MM.1S (cell line): ENCODE data around the gene SARNP.

Experiments
- DNase-seq: peaks from one replicate; pipeline ENCODE4 v3.0.0-alpha.2; 2015
- H2AFZ ChIP-seq: fragments of 300-600 bp; sonication (generic); 2 replicates; pipeline ENCODE4 v1.6.0; 2016; ENCODE audit warnings: antibody characterized with exemption, low read length
- H3F3A ChIP-seq: fragments of 300-600 bp; sonication (generic); 2 replicates; pipeline ENCODE4 v1.6.1; 2016; ENCODE audit warnings: mild to moderate bottlenecking, antibody characterized with exemption, low read length, moderate library complexity, mixed read lengths; ENCODE audit not compliant: insufficient read depth
- H3K27ac ChIP-seq: fragments of 300-600 bp; sonication (generic); 2 replicates; pipeline ENCODE4 v1.5.1; 2016; ENCODE audit warnings: mild to moderate bottlenecking, low read length
- H3K27me3 ChIP-seq: fragments of 300-600 bp; sonication (generic); replicated peaks from 2 replicates; pipeline ENCODE4 v1.6.0; 2016; ENCODE audit warnings: low read length; ENCODE audit not compliant: insufficient read depth
- H3K36me3 ChIP-seq: fragments of 300-600 bp; sonication (generic); replicated peaks from 2 replicates; pipeline ENCODE4 v1.6.1; 2016; ENCODE audit warnings: mild to moderate bottlenecking, low read length, mixed read lengths; ENCODE audit not compliant: insufficient read depth
- H3K4me1 ChIP-seq: fragments of 300-600 bp; sonication (generic); 2 replicates; pipeline ENCODE4 v1.6.1; 2016; ENCODE audit warnings: low read length, mixed read lengths
- H3K4me2 ChIP-seq: fragments of 300-600 bp; sonication (generic); 2 replicates; pipeline ENCODE4 v1.6.0; 2016; ENCODE audit warnings: low read depth, low read length
- H3K4me3 ChIP-seq: fragments of 300-600 bp; sonication (generic); 2 replicates; pipeline ENCODE4 v1.5.1; 2016; ENCODE audit warnings: low read length, mixed read lengths
- H3K79me2 ChIP-seq: fragments of 300-600 bp; sonication (generic); 2 replicates; pipeline ENCODE4 v1.6.1; 2016; ENCODE audit warnings: mixed run types, low read length, mixed read lengths
- H3K9ac ChIP-seq: fragments of 300-600 bp; sonication (generic); 2 replicates; pipeline ENCODE4 v1.6.1; 2016; ENCODE audit warnings: low read length, mixed read lengths
- H3K9me2 ChIP-seq: fragments of 300-600 bp; sonication (generic); replicated peaks from 2 replicates; pipeline ENCODE4 v1.6.1; 2016; ENCODE audit warnings: mild to moderate bottlenecking, low read length, mixed read lengths; ENCODE audit not compliant: insufficient read depth
- H3K9me3 ChIP-seq: fragments of 300-600 bp; sonication (generic); replicated peaks from 2 replicates; pipeline ENCODE4 v1.6.1; 2016; ENCODE audit warnings: mild to moderate bottlenecking, low read length, mixed read lengths; ENCODE audit not compliant: insufficient read depth
- H4K20me1 ChIP-seq: fragments of 300-600 bp; sonication (generic); 2 replicates; pipeline ENCODE4 v1.6.1; 2016; ENCODE audit warnings: mild to moderate bottlenecking, low read length, moderate library complexity, mixed read lengths; ENCODE audit not compliant: insufficient read depth
- EZH2 ChIP-seq: fragments of 300-600 bp; sonication (generic); optimal IDR thresholded peaks from 2 replicates; pipeline ENCODE3; 2017; ENCODE audit warnings: low read depth, mild to moderate bottlenecking, antibody characterized with exemption, low read length, mixed read lengths
- EZH2phosphoT487 ChIP-seq: fragments of 300-600 bp; sonication (generic); IDR thresholded peaks from 2 replicates; pipeline ENCODE4 v1.6.1; 2018; ENCODE audit warnings: antibody characterized with exemption, low read length
- TF ChIP-seq, protein P1 (sequence below): fragments of 300-600 bp; sonication (generic); IDR thresholded peaks from 2 replicates; pipeline ENCODE4 v1.5.1; 2016; ENCODE audit warnings: antibody characterized with exemption, low read length, mixed read lengths

Gene SARNP

DNA sequence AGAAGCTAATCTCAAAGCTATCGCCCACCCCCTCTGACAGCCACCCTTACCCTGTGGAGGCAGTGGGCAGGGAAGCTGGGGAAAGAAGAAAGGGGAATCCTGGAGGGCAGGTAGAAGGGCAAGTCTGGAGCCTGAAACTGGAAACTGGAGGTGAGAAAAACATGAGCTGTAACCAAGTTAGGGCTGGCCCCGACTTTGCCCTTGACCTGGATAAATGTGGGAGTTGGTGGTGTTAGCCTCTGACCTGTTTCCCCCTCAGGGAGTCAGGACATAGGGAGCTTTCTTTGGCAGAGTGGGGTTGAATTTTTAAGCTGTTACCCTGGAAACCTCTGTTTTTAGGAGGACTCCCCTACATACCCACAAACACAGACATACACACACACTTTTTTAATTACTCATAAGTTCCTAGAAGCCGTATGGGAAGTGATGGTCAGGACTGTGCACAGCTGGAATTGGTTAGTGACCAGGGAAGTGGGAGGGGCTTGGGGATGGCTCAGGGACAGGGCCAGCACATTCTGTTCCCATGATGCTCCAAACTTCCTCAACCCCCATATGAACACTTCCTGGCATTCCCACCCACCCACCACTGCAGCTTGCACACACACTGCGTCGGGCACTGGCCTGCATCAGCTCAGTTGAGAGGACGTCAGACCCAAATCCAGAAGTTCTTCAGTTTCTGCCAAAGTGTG is 30.2 kb upstream of the SARNP start:
- DNase-seq: no peak
- H3K4me3 ChIP-seq: no peak overlapping the region

DNA sequence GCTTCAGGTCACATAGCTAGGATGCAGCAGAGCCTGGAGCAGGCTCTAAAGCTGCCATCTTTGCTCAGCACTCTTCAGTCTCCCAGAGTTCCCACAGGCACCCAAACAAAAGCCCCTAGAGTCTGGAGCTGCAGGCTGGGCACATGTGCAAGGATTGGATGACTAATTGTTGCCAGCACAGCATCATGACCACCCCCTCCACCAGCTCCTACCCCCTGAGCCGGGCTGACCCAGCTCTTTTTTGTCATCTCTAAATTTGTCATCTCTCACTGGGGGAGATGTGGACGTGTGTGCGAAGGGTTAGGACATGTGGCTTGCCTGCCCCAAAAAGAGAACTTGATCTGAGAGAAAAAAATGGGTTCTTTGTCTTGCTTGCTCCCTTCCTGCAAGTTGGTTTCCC is 29.5 kb upstream of the SARNP start:
- Histone ChIP-seq H3K4me2 (no peak overlapping the region), H3K9me3 (no peaks in the 10 kb centered on the region), H3K36me3 (no peaks in the 10 kb centered on the region), H2AFZ (no peak overlapping the region), H3K4me3 (no peak overlapping the region), H3K27me3 (peaks cover 6% of the 10 kb centered on the region; the same call in 1 of the 2 replicates), H3K9me2 (no peaks in the 10 kb centered on the region), H3K4me1 (no peaks in the 10 kb centered on the region), H3K27ac (no peak overlapping the region), H4K20me1 (no peaks in the 10 kb centered on the region), H3K9ac (no peak overlapping the region), H3F3A (no peaks in the 10 kb centered on the region), H3K79me2 (no peaks in the 10 kb centered on the region)
- TF ChIP-seq EZH2: no peak
- TF ChIP-seq, protein P1, sequence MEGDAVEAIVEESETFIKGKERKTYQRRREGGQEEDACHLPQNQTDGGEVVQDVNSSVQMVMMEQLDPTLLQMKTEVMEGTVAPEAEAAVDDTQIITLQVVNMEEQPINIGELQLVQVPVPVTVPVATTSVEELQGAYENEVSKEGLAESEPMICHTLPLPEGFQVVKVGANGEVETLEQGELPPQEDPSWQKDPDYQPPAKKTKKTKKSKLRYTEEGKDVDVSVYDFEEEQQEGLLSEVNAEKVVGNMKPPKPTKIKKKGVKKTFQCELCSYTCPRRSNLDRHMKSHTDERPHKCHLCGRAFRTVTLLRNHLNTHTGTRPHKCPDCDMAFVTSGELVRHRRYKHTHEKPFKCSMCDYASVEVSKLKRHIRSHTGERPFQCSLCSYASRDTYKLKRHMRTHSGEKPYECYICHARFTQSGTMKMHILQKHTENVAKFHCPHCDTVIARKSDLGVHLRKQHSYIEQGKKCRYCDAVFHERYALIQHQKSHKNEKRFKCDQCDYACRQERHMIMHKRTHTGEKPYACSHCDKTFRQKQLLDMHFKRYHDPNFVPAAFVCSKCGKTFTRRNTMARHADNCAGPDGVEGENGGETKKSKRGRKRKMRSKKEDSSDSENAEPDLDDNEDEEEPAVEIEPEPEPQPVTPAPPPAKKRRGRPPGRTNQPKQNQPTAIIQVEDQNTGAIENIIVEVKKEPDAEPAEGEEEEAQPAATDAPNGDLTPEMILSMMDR: no peak
- TF ChIP-seq EZH2phosphoT487: no peak
- no peak for DNase-seq

More for the DNA sequence above, 30.2 kb upstream of the SARNP start:
- Histone ChIP-seq H3K9ac (no peak overlapping the region), H3K4me2 (no peak overlapping the region), H3K79me2 (no peaks in the 10 kb centered on the region), H3K27me3 (peaks cover 6% of the 10 kb centered on the region; the same call in 1 of the 2 replicates), H3K36me3 (no peaks in the 10 kb centered on the region), H3K9me3 (no peaks in the 10 kb centered on the region), H2AFZ (no peak overlapping the region), H3K9me2 (no peaks in the 10 kb centered on the region), H3F3A (no peaks in the 10 kb centered on the region), H3K4me1 (no peaks in the 10 kb centered on the region), H4K20me1 (no peaks in the 10 kb centered on the region), H3K27ac (no peak overlapping the region)
- TF ChIP-seq EZH2phosphoT487: no peak
- TF ChIP-seq, protein P1: no peak
- TF ChIP-seq EZH2: no peak

DNA sequence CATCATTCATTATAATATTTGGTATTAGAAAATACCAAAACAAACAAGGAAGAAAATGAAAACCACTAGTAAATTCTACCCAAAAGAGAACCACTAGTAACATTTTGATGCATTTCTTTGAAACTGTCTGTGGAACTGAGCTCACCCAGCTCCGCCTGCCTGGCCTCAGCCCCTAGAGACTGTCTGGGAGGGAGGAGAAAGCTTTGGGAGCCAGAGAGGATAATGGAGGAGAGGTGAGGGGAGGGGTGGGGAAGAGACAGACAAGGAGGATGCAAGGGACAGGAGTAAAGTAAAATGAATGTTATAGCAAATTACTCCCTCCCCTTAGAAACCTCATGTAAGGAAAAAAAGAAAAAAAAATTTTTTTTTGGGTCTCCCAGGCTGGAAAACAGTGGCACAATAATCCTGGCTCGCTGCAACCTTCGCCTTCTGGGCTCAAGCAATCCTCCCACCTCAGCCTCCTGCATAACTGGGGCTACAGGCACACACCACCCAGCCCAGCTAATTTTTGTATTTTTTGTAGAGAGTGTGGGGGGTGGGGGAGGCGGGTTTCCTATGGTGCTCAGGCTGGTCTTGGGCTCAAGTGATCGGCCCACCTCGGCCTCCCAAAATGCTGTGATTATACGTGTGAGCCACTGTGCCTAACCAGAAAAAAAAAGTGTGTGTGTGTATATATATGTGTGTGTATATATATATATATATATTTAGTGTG is 28.4 kb upstream of the SARNP start:
- Histone ChIP-seq H3K9ac (no peak overlapping the region), H3K36me3 (no peaks in the 10 kb centered on the region), H3K79me2 (no peaks in the 10 kb centered on the region), H3K9me2 (no peaks in the 10 kb centered on the region), H3K4me3 (no peak overlapping the region), H2AFZ (no peak overlapping the region), H3K27me3 (peaks cover 6% of the 10 kb centered on the region; the same call in 1 of the 2 replicates), H3K9me3 (no peaks in the 10 kb centered on the region), H3K4me1 (no peaks in the 10 kb centered on the region), H3K27ac (no peak overlapping the region), H4K20me1 (no peaks in the 10 kb centered on the region), H3K4me2 (no peak overlapping the region), H3F3A (no peaks in the 10 kb centered on the region)
- TF ChIP-seq, protein P1: no peak
- no peak for TF ChIP-seq EZH2
- TF ChIP-seq EZH2phosphoT487: no peak
- DNase-seq: no peak
